Measurements from ENCODE around the gene MINDY3. TPM values are rescaled to one million over a fixed set of nuclear protein-coding genes. Genes with fewer than 3 reads are reported as not detected.

Gene MINDY3
- total RNA-seq, 1 experiment from 2014 or later, result 14.9 TPM

- Histone ChIP-seq H3K14ac (ENCODE audit: insufficient read depth, low read length) (no peak overlapping the region), H2BK5ac (ENCODE audit: insufficient read length, low read length) (no peak overlapping the region), H3K4me1 (ENCODE audit: insufficient read depth, low read length) (no peaks in the 10 kb centered on the region), H4K20me1 (ENCODE audit: control insufficient read depth, insufficient read depth, insufficient read length) (no peaks in the 10 kb centered on the region), H3K79me1 (ENCODE audit: insufficient read depth, low read depth, low read length, poor library complexity, severe bottlenecking) (no peaks in the 10 kb centered on the region), H3K9ac (ENCODE audit: extremely low read depth, insufficient read length, low read length) (no peak overlapping the region), H2BK12ac (ENCODE audit: insufficient read length, low read depth, low read length) (no peak overlapping the region), H3K23me2 (ENCODE audit: insufficient read length, low read depth, low read length, poor library complexity, severe bottlenecking) (no peaks in the 10 kb centered on the region), H3K56ac (ENCODE audit: insufficient read length, low read depth, low read length) (no peak overlapping the region), H3K18ac (ENCODE audit: insufficient read length, low read depth, low read length) (no peak overlapping the region), H3K27ac (ENCODE audit: insufficient read length, low read depth, low read length) (no peak overlapping the region), H4K8ac (replicated peaks; ENCODE audit: insufficient read length, low read depth, low read length) (no peak overlapping the region), H2AFZ (ENCODE audit: low read length) (no peak overlapping the region), H2BK15ac (ENCODE audit: low read depth, low read length) (no peak overlapping the region), H3K27me3 (ENCODE audit: insufficient read depth, low read length) (no peaks in the 10 kb centered on the region), H2BK120ac (ENCODE audit: low read depth, low read length, poor library complexity, severe bottlenecking) (no peak overlapping the region), H3K23ac (ENCODE audit: insufficient read length, low read depth, low read length) (no peak overlapping the region), H2AK5ac (ENCODE audit: insufficient read length, low read length) (no peak overlapping the region), H3T11ph (ENCODE audit: low read length) (no peak overlapping the region), H3K4me2 (ENCODE audit: insufficient read depth, insufficient read length, low read length) (no peak overlapping the region), H4K91ac (ENCODE audit: insufficient read length, low read depth, low read length) (no peak overlapping the region), H3K79me2 (ENCODE audit: insufficient read depth, low read length) (no peaks in the 10 kb centered on the region), H3K4ac (ENCODE audit: low read depth, low read length) (no peak overlapping the region), H3K9me3 (ENCODE audit: control insufficient read depth, low read depth, low read length) (no peaks in the 10 kb centered on the region), H2BK20ac (ENCODE audit: low read depth, low read length, poor library complexity, severe bottlenecking) (no peak overlapping the region), H4K5ac (ENCODE audit: insufficient read length, low read depth, low read length) (no peak overlapping the region)
- DNase-seq, result no peak
- no CpG with 5 or more reads among the region's 5 CpGs for WGBS (ENCODE audit: extremely low coverage, insufficient read length, low lambda C conversion rate)
- Mint-ChIP-seq H3K27ac (no peak overlapping the region), H3K4me3 (no peak overlapping the region), H3K36me3 (ENCODE audit: insufficient read depth in 1 of 3, low read depth in 3 of 3) (no peaks in the 10 kb centered on the region; a peak in 1 of 7 replicates), H3K9me3 (no peaks in the 10 kb centered on the region), H3K27me3 (ENCODE audit: low read depth) (no peaks in the 10 kb centered on the region), H3K4me1 (peaks cover 13 to 23% of the 10 kb centered on the region in 2 experiments)
- no peak for TF ChIP-seq CTCF (conservative IDR thresholded peaks at IDR 0.05)
These were observed 76.2 kb downstream of the MINDY3 start for GRCh38 chr10:15783941-15784636.
